ENCODE results near the gene AJAP1. TPM values are rescaled to one million over a fixed set of nuclear protein-coding genes. Genes with fewer than 3 reads are reported as not detected.

AJAP1 gene
- total RNA-seq, 3 donors from 2014 or later, result 0.16 to 0.66 (median 0.44) TPM

- intact Hi-C loops (cut with DNase I; ENCODE audit: low total_unique reads), result no loop called here
Measured at GRCh38 chr1:4695241-4695640, 40.8 kb downstream of the AJAP1 start.

GRCh38 chr1:4696161-4696745, 41.8 kb downstream of the AJAP1 start:
- Histone ChIP-seq H3K4me1 (no peaks in the 10 kb centered on the region), H3K4me3 (no peak overlapping the region), H3K9me3 (no peaks in the 10 kb centered on the region), H3K27me3 (peaks cover 0 to 18% of the 10 kb centered on the region in 2 donors), H3K27ac (no peak overlapping the region), H3K36me3 (no peaks in the 10 kb centered on the region)
- intact Hi-C loops (cut with DNase I; ENCODE audit: low total_unique reads), result no loop called here
- no peak for DNase-seq (ENCODE audit: low spot score in 2 of 2)
- TF ChIP-seq POLR2A (IDR thresholded peaks at IDR 0.05) (no peak), POLR2AphosphoS5 (IDR thresholded peaks at IDR 0.05) (no peak), CTCF (IDR thresholded peaks at IDR 0.05) (no peak)

More at GRCh38 chr1:4695241-4695640, 40.8 kb downstream of the AJAP1 start:
- no peaks in the 10 kb centered on the region for H3K9me3 ChIP-seq
- H3K4me1 ChIP-seq, result no peaks in the 10 kb centered on the region
- DNase-seq (ENCODE audit: low spot score in 2 of 2), result no peak
- no peak for TF ChIP-seq CTCF (IDR thresholded peaks at IDR 0.05)
- no peak for TF ChIP-seq POLR2AphosphoS5 (IDR thresholded peaks at IDR 0.05)
- TF ChIP-seq POLR2A (IDR thresholded peaks at IDR 0.05), result no peak
- peaks cover 0 to 10% of the 10 kb centered on the region in 2 donors for H3K27me3 ChIP-seq
- H3K36me3 ChIP-seq, result no peaks in the 10 kb centered on the region
- H3K4me3 ChIP-seq, result no peak overlapping the region
- no peak overlapping the region for H3K27ac ChIP-seq

- TF ChIP-seq POLR2AphosphoS5 (IDR thresholded peaks at IDR 0.05) (no peak), CTCF (IDR thresholded peaks at IDR 0.05) (no peak), POLR2A (IDR thresholded peaks at IDR 0.05) (no peak)
- H3K27me3 ChIP-seq, result peaks cover 0 to 22% of the 10 kb centered on the region in 2 donors
- intact Hi-C loops (cut with DNase I; ENCODE audit: low total_unique reads), result no loop called here
- no peaks in the 10 kb centered on the region for H3K4me1 ChIP-seq
- no peaks in the 10 kb centered on the region for H3K36me3 ChIP-seq
- H3K4me3 ChIP-seq, result no peak overlapping the region
- H3K9me3 ChIP-seq, result no peaks in the 10 kb centered on the region
- DNase-seq (ENCODE audit: low spot score in 2 of 2), result no peak
- no peak overlapping the region for H3K27ac ChIP-seq
Measured at GRCh38 chr1:4696753-4697152, 42.3 kb downstream of the AJAP1 start.

GRCh38 chr1:4697801-4698200, 43.4 kb downstream of the AJAP1 start:
- no peak for DNase-seq (ENCODE audit: low spot score in 2 of 2)
- no peak overlapping the region for H3K4me3 ChIP-seq
- H3K27me3 ChIP-seq, result peaks cover 0 to 27% of the 10 kb centered on the region in 2 donors
- no peaks in the 10 kb centered on the region for H3K4me1 ChIP-seq
- intact Hi-C loops (cut with DNase I; ENCODE audit: low total_unique reads), result no loop called here
- no peaks in the 10 kb centered on the region for H3K9me3 ChIP-seq
- no peak overlapping the region for H3K27ac ChIP-seq
- no peaks in the 10 kb centered on the region for H3K36me3 ChIP-seq
- TF ChIP-seq POLR2AphosphoS5 (IDR thresholded peaks at IDR 0.05), result no peak
- no peak for TF ChIP-seq POLR2A (IDR thresholded peaks at IDR 0.05)
- TF ChIP-seq CTCF (IDR thresholded peaks at IDR 0.05), result no peak

GRCh38 chr1:4698911-4699310, 44.5 kb downstream of the AJAP1 start:
- H3K9me3 ChIP-seq, result no peaks in the 10 kb centered on the region
- no peak for DNase-seq (ENCODE audit: low spot score in 2 of 2)
- peaks cover 0 to 29% of the 10 kb centered on the region in 2 donors for H3K27me3 ChIP-seq
- intact Hi-C loops (cut with DNase I; ENCODE audit: low total_unique reads), result no loop called here
- H3K4me1 ChIP-seq, result no peaks in the 10 kb centered on the region
- TF ChIP-seq CTCF (IDR thresholded peaks at IDR 0.05) (no peak), POLR2AphosphoS5 (IDR thresholded peaks at IDR 0.05) (no peak), POLR2A (IDR thresholded peaks at IDR 0.05) (no peak)
- H3K36me3 ChIP-seq, result no peaks in the 10 kb centered on the region
- H3K27ac ChIP-seq, result no peak overlapping the region
- no peak overlapping the region for H3K4me3 ChIP-seq

All from breast epithelium (tissue), 4 donors.